ENCODE results near the gene PLEKHJ1. TPM values are rescaled to one million over a fixed set of nuclear protein-coding genes. Genes with fewer than 3 reads are reported as not detected.

Gene PLEKHJ1
- polyA plus RNA-seq, 3 donors: 54.3 to 65.0 (median 58.7) TPM

- DNase-seq (ENCODE audit: low read depth in 3 of 3, low spot score in 2 of 3): no peak
Observed at GRCh38 chr19:2251106-2252054, 15.3 kb upstream of the PLEKHJ1 start.

- DNase-seq (ENCODE audit: low read depth in 3 of 3, low spot score in 2 of 3): no peak
Observed at GRCh38 chr19:2250766-2251105, 14.6 kb upstream of the PLEKHJ1 start.

GRCh38 chr19:2249880-2250765 lies 14.0 kb upstream of the PLEKHJ1 start:
- DNase-seq (ENCODE audit: low read depth in 3 of 3, low spot score in 2 of 3): no peak

GRCh38 chr19:2249010-2249866 lies 13.1 kb upstream of the PLEKHJ1 start, which contains the start of gene AMH:
Gene AMH, plus strand, starts transcription at chr19:2249323. Its CDS starts 10 bp downstream, at chr19:2249333.
- no peak for DNase-seq (ENCODE audit: low read depth in 3 of 3, low spot score in 2 of 3)

DNA sequence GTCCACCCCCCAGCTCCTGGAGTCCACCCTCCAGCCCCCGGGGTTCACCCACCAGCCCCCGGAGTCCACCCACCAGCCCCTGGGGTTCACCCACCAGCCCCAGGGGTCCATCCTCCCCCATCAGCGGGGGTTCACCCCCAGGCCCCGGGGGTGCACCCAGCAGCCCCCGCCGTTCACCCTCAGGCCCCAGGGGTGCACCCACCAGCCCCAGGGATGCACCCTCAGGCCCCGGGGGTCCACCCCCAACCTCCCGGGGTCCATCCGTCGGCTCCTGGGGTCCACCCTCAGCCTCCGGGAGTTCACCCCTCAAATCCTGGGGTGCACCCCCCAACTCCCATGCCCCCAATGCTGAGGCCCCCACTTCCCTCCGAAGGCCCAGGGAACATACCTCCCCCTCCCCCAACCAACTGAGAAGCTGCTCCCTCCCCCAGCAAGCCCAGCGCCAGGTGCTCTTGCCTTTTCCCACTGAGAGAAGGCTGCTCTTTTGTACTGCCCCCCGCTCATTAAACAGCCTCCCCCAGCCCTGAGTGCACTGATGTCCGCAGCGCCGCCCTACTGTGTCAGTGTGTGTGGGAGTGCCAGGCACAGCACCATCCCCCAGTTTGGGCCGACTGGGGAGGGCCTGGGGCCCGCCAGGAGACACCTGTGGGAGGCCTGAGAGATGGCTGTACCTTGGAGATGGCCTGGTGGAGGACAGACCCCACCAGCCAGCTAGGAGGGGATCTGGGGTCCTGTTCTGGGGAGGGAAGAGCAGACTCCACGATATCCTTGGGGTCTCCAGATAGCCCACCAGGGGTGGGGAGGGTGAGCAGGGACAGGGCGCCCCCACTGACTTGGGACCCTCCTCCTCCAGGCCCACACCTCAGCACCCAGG lies 12.2 kb upstream of the PLEKHJ1 start:
- no peak for DNase-seq (ENCODE audit: low read depth in 3 of 3, low spot score in 2 of 3)

- DNase-seq (ENCODE audit: low read depth in 3 of 3, low spot score in 2 of 3): no peak
Observed at GRCh38 chr19:2247433-2248101, 11.4 kb upstream of the PLEKHJ1 start.

GRCh38 chr19:2246801-2247361 lies 10.8 kb upstream of the PLEKHJ1 start:
- DNase-seq (ENCODE audit: low read depth in 3 of 3, low spot score in 2 of 3): no peak

DNA sequence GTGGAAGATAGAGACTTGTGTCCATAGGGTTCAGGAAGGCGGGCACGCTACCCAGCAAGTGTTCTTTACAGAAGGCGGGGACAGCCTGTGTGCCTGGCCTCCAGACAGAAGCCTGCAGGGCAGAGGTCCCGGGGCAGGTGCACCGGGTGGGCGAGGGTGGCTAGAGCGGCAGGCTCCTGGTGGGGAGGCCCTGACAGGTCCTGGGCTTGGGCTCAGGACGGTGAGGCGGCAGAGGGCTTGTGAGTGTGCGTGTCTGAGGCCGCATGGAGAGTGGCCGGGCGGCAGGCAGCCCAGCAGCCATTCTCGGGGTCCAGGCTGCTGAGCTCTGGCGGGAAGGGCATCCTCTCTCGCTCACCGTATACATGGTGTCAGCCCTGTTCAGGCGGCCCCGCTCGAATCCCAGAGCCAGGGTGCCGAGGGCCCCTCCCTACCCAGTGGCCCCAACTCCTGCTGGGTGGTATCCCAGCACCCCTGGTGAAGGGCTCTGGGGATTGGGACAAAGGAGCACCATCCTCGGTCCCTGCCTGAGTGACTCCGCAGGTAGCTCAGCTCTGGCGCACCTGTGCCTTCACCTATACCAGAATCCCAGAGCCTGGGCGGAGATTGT lies 10.0 kb upstream of the PLEKHJ1 start:
- DNase-seq (ENCODE audit: low read depth in 3 of 3, low spot score in 2 of 3): no peak

- DNase-seq (ENCODE audit: low read depth in 3 of 3, low spot score in 2 of 3): no peak
Observed at GRCh38 chr19:2245273-2245672, 9.1 kb upstream of the PLEKHJ1 start.

- DNase-seq (ENCODE audit: low read depth in 3 of 3, low spot score in 2 of 3): no peak
Observed at GRCh38 chr19:2244486-2244885, 8.4 kb upstream of the PLEKHJ1 start.

GRCh38 chr19:2244125-2244411 lies 7.9 kb upstream of the PLEKHJ1 start:
- DNase-seq (ENCODE audit: low read depth in 3 of 3, low spot score in 2 of 3): no peak

GRCh38 chr19:2243274-2244124 lies 7.4 kb upstream of the PLEKHJ1 start:
- DNase-seq (ENCODE audit: low read depth in 3 of 3, low spot score in 2 of 3): no peak

DNA sequence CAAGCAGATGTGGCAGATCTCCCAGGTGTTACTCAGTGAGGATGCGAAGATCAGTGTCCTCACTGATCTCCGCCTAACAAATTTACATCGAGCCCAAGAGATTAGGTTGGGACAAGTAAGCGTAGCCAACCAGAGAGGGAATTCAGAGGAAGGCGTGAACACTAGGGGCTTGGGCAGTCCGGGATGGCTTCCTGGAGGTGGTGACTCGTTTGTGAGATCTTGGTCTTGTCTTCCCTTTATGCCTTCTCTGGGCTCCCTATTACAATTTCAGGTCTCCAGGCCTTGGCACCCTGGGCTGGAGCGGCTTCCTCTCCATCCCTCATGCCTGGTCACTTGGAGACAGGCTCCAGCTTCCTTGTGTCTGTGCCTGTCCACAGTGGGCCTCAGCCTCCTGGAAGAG lies 6.7 kb upstream of the PLEKHJ1 start:
- DNase-seq (ENCODE audit: low read depth in 3 of 3, low spot score in 2 of 3): no peak

DNA sequence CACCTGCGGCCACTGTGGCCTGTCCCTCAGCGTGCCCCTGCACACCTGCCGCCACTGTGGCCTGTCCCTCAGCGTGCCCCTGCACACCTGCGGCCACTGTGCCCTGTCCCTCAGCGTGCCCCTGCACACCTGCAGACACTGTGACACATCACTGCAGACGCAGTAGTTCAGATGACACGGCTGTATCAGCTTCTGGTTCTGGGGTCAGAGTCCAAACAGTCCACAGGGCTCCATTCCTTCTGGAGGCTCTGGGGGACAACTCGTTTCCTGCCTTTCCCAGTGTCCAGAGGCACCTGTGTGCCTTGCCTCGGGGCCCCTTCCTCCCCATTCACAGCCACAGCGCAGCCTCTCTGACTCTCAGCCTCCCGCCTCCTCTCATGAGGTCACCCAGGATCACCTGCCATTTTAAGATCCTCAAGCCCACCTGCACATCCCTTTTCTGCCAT lies 6.0 kb upstream of the PLEKHJ1 start:
- no peak for DNase-seq (ENCODE audit: low read depth in 3 of 3, low spot score in 2 of 3)

DNA sequence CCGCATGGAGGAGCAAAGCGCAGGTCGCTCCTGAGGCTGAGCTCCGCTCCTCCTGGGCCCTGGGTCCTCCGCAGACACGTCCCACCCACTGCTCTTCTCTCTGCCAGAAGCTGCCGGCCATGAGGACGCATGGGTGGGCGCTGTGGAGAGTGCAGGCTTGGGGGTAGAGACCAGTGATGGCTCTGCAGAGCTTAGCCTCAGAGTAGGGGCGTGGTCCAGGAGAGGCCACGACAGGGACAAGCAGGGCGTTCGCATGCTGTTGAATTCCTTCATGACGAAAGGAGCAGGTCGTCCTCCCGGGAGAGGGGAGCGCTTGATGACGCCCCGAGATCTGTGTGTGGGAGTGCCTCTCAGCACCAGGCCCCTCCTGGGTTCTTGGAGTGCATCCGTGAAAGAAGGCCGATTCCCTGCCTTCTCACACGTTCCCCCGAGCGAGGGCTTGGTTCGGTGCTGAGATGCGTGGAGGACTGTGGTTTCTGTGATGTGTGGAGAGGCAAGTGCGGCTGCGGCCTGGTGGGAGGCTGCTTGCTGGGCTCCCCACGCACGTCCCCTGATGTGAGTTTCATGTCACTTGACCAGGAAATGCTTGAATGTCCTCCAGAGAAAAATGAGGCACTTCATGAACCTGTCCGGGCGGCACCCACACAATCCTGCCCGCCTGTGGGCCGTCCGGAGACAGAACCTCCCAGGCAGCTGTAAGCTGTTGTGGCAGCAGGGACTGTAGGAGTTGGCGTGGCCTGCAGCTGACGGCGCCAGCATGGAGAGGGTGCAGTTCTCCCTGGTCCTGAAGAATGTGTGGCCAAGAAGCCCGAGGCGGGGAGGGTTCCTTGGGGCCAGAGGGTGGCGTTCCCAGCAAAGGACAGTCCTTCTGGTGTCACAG lies 5.0 kb upstream of the PLEKHJ1 start:
- no peak for DNase-seq (ENCODE audit: low read depth in 3 of 3, low spot score in 2 of 3)

All from right renal cortex interstitium (tissue), 3 donors.